Left cardiac atrium (tissue), 4 donors: ENCODE measurements around the gene PIGV. TPM values are rescaled to one million over a fixed set of nuclear protein-coding genes. Genes with fewer than 3 reads are reported as not detected.
"Not testable (repeated sequence)": the region's sequence is repeated elsewhere in the genome, so short reads cannot be mapped to it uniquely, and the experiment has no call there.

Experiments used
- ATAC-seq, 2 donors: fragments of 200-7000 bp; cut with Tn5 transposase; one replicate each; pipeline ENCODE4 v1.9.1; 2020; ENCODE audit warnings: mild to moderate bottlenecking in 2 of 2, moderate library complexity in 2 of 2
- DNase-seq: peaks from one replicate; pipeline ENCODE4 v3.0.0-alpha.2; 2020
- intact Hi-C, 2 donors: fragments of 100-400 bp; cut with DNase I; formaldehyde crosslinking; loops; one replicate each; pipeline versions ENCODE4 v1.14.1 to v1.15.1; 2022 to 2023
- total RNA-seq, 2 donors: library from RNA; stranded (reverse); fragmentation: NEBNext Ultra II Directional; extraction: Animal tissue kit (Norgen Biotek cat#: 25700); gene quantifications; one replicate each; pipeline ENCODE4 v1.2.1, GENCODE V29; 2021
- donor health status: DM: no; HTN: yes; CAD: no.
- donor health status: DM: no; HTN: yes; CAD: no; lungs with severe emphysema.
- donor health status: DM: yes; HTN: yes; CAD: no.
- donor health status: Dilated cardiomyopathy.

Gene PIGV
- total RNA-seq, 2 donors from 2014 or later, result 6.1 to 6.7 TPM

DNA sequence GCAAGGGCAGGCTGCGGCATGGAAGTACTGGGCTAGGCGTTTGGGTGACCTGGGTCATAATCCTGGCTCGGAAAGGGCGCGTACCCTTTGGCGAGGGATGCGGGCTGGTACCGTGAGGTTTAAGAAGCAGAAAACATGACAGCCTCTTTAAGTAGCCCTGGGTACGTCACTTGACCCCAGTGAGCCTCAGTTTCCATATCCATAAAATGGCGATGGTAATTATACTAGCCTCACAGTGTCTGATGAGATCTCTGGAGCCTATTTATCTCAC, 700 bp downstream of the PIGV start:
- DNase-seq (no peak), ATAC-seq (no peak)
- intact Hi-C loops, result loop anchor here (2.0 to 10.0 kb wide), 4 partner anchors 36 to 284 kb away; partner anchors contain the start of gene ARID1A (in 1 of the 2)

GRCh38 chr1:26788836-26789611, 1.3 kb downstream of the PIGV start:
- ATAC-seq (peak; percentile 48 to 58), DNase-seq (peak; percentile 90)
- intact Hi-C loops, result loop anchor here (1.0 to 10.0 kb wide), 5 partner anchors 37 to 284 kb away; partner anchors contain the start of gene ARID1A (in 1 of the 2)

DNA sequence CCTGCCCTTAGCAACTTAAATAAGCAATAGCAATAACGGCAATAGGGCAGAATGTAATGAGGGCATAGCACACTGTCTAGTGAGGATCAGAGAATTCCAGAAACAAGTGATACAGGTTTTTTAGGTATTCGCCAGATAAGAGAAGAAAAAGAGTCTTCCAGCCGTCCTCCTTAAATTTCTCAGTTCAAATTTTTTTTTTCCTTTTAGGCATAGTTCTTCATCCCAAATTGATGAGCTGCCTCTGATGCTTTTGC, 1.8 kb downstream of the PIGV start:
- DNase-seq (no peak), ATAC-seq (no peak)
- intact Hi-C loops, result loop anchor here (1.0 to 10.0 kb wide), 5 partner anchors 37 to 285 kb away; partner anchors contain the start of gene ARID1A (in 1 of the 2)

DNA sequence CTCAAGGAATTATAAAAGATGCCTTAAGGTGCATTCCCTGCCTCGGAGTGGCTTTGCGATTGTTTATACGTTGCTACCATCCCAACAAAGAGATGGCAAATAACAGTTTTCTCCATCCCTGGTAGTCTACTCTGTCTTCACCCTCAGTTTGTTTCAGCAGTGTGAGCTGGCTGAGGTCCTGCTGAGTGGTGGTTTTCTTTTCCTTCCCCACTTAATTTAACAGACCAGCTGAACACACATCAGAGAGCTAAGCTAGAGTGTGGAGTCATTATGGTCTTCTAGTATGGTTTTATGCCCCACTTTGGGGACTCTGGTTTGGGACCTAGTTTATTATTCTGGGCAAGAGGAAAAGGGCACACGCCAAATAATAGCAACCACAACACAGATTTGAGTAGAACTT, 2.2 kb downstream of the PIGV start:
- intact Hi-C loops, result loop anchor here (1.0 to 10.0 kb wide), 6 partner anchors 38 to 285 kb away; partner anchors contain the start of gene ARID1A (in 1 of the 2)
- no peak for DNase-seq
- no peak for ATAC-seq

GRCh38 chr1:26790551-26790953, 2.8 kb downstream of the PIGV start:
- intact Hi-C loops, result loop anchor here in 1 of 2 donors (5.0 kb wide), 1 partner anchor 188 kb away; no protein-coding TSS in a partner anchor
- ATAC-seq (no peak), DNase-seq (no peak)

DNA sequence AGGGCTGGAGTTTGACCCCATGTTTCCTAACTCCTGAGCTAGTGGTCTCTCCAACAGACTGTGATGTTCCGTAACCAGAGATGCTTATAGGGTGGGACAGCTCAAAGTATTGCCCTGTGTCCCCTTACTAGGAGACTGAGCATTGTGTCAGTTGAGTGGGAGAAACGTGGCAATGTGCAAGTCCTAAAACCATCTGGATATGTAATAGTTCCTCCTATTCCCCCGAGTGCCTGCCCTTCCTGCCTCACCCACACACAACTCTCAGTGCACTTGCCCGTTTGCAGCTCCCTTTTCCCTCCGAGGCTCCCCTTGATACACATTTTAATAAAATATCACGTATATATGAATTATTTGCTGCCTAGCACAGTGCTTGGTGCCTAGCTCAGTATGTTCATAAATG, 3.4 kb downstream of the PIGV start:
- intact Hi-C loops, result loop anchor here in 1 of 2 donors (5.0 kb wide), 1 partner anchor 189 kb away; no protein-coding TSS in a partner anchor
- no peak for DNase-seq

DNA sequence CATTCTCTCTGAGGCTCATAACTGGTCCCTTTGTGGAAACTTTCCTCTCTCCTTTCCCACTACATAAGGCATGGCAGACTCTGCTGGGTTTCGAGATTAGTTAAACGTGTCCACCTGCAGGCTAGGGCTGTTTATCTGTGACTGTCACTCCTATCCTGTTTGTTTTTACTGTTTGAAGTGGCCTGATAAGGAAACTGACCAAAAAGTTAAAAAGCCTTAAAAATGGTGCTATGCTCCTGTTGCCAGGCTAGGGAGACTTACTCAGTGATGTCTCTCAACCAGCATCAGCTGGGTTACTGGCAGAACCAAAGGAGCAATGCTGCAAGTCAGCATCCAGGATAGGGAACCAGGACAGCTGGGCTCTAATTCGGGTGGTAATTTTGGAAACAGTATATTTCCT, 3.9 kb downstream of the PIGV start:
- intact Hi-C loops, result loop anchor here in 1 of 2 donors (5.0 kb wide), 1 partner anchor 189 kb away; no protein-coding TSS in a partner anchor
- no peak for DNase-seq
- ATAC-seq, result no peak

More for the DNA sequence above, 3.4 kb downstream of the PIGV start:
- ATAC-seq, result no peak

DNA sequence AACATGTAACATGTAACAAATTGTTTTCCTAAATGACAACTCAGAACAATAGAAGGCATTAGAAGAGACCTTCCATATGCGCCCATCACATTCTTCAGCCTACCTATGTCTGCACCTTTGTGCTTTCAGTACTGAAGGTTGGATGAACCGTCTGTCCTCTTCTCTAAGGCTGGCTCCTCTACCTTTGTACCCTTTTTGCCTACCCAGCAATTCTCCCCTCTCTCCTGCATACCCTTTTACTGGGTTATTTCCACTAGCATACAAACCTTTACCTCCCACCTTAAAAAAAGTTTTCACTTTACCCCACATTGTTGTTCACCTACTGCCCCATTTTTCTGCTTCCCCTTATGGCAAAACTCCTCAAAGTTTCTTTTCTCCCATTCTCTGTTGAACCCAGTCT, 5.2 kb downstream of the PIGV start:
- no peak for DNase-seq
- no peak for ATAC-seq
- intact Hi-C loops, result loop anchor here in 1 of 2 donors (5.0 kb wide), 1 partner anchor 191 kb away; no protein-coding TSS in a partner anchor

DNA sequence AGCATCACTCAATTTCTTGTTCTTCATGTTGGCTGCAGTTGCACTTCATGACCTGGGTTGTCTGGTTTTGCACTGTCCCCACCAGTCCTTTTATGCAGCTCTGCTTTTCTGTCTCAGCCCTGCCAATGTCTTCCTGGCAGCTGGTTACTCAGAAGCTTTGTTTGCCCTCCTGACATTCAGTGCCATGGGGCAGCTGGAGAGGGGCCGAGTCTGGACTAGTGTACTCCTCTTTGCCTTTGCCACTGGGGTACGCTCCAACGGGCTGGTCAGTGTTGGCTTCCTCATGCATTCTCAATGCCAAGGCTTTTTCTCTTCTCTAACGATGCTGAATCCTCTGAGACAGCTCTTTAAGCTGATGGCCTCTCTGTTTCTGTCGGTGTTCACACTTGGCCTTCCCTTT, 6.6 kb downstream of the PIGV start:
- ATAC-seq, result peak in 1 of 2 donors; percentile 64
- no peak for DNase-seq
- intact Hi-C loops, result loop anchor here in 1 of 2 donors (5.0 kb wide), 1 partner anchor 192 kb away; no protein-coding TSS in a partner anchor

GRCh38 chr1:26797627-26798026, 9.9 kb downstream of the PIGV start:
- intact Hi-C loops, result no loop called here
- DNase-seq (no peak), ATAC-seq (no peak)

DNA sequence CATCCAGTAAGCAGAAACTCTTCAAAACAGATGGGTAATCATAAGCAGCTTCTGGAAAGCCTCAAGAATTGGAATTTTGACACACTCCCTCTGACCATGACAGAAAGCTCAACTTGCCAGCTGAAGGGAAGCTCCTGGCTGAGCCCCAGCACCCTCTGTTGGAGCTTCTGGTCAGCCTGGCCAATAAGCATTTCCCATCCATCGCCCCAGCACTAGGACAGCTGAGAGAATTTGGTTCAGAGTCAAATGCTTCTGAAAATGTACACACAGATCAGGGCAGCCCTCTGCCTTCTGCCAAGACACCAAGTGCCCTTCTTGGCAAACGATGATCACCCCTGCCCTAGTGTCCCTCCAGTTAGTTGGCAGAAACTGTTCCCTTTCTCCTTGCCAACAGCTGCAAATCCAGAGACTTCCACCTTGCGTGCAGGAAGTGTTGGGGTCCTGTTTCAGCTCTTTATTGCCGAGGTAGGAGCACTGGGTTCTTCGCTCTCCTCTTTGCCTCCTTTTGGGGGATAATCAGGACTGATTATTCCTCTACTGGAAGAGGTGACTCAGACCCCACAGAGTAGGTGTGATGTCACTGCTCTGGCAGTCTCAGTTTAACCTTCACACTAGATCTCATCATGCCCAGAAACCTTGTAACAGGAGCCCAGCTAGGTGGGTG, 11.9 kb downstream of the PIGV start:
- intact Hi-C loops, result no loop called here
- peak; percentile 79 for DNase-seq
- peak; percentile 90 to 91 for ATAC-seq

- DNase-seq, ATAC-seq, intact Hi-C loops: not testable (repeated sequence)
These were observed 16.2 kb downstream of the PIGV start for GRCh38 chr1:26803932-26804331.

DNA sequence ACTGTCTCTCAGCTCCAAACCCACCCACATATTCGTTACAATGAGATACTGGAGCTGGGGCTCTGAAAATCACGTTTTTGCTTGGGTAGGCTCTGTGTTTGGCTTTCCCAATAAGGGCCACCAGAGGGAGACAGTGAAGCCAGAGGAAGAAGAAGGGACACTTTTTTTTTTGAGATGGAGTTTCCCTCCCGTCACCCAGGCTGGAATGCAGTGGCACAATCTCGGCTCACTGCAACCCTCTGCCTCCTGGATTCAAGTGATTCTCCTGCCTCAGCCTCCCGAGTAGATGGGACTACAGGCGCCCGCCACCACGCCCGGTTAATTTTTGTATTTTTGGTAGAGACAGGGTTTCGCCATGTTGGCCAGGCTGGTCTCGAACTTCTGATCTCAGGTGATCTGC, 22.4 kb downstream of the PIGV start:
- DNase-seq, result peak; percentile 59
- intact Hi-C loops, result loop anchor here in 1 of 2 donors (5.0 kb wide), 1 partner anchor 67 kb away; no protein-coding TSS in a partner anchor
- ATAC-seq, result peak; percentile 64 to 67

DNA sequence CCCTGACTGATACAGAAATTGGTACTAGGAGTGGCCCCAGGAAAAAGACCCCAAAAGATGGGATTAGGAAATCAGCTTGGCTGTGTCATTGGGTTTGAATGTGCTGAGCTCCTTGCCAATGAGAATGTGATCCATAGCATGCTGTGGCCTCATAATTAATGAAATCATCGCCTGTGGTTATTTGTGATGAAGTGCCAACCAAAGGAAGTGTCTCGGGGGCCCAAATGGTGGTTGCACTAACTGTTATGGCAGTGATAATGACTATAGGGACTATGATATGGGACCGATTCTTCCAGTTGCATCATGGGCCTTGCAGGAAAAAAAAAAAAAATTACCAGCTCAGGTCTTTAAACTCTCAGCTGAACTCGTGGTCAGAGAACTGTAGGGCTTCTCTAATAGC, 23.3 kb downstream of the PIGV start:
- DNase-seq, result no peak
- intact Hi-C loops, result loop anchor here in 1 of 2 donors (5.0 kb wide), 1 partner anchor 66 kb away; no protein-coding TSS in a partner anchor
- no peak for ATAC-seq

DNA sequence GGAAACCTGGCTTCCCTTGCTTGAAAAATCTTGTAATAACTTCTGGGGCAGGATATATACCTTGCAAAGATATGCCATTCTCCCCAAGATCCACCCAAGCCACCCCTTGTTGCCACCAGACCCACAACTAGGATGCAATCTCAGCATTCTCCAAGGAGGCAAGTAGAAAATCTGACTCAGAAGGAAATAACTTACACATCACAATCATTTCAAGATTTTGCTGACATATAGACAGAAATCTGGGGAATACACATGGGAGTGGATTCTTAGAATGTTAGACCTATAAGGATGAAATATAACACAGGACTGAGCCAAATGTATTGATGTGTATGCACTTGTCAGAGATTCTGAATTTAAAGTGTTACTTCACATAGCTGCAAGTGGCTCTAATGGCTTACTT, 24.0 kb downstream of the PIGV start:
- no peak for ATAC-seq
- no peak for DNase-seq
- intact Hi-C loops, result loop anchor here in 1 of 2 donors (5.0 kb wide), 1 partner anchor 66 kb away; no protein-coding TSS in a partner anchor

GRCh38 chr1:26814377-26814776, 26.6 kb downstream of the PIGV start:
- ATAC-seq, result no peak
- DNase-seq, result no peak
- intact Hi-C loops, result loop anchor here in 1 of 2 donors (5.0 kb wide), 1 partner anchor 63 kb away; no protein-coding TSS in a partner anchor

- intact Hi-C loops, result loop anchor here in 1 of 2 donors (5.0 kb wide), 1 partner anchor 62 kb away; no protein-coding TSS in a partner anchor
- no peak for ATAC-seq
- DNase-seq, result no peak
These were observed 27.1 kb downstream of the PIGV start for GRCh38 chr1:26814893-26815292.

GRCh38 chr1:26820784-26821269, 33.1 kb downstream of the PIGV start:
- DNase-seq (no peak), ATAC-seq (peak in 1 of 2 donors; percentile 56)
- intact Hi-C loops, result no loop called here

- DNase-seq (no peak), ATAC-seq (no peak)
- intact Hi-C loops, result no loop called here
These were observed 35.1 kb downstream of the PIGV start for GRCh38 chr1:26822737-26823395.
